Measurements from ENCODE around the gene XBP1. TPM values are rescaled to one million over a fixed set of nuclear protein-coding genes. Genes with fewer than 3 reads are reported as not detected.

Gene XBP1
- total and polyA plus RNA-seq, 2 of the 13 experiments (the other 11 are each of a cell fraction or from before 2014, with no cell fraction given) = 416 to 427 TPM

DNA sequence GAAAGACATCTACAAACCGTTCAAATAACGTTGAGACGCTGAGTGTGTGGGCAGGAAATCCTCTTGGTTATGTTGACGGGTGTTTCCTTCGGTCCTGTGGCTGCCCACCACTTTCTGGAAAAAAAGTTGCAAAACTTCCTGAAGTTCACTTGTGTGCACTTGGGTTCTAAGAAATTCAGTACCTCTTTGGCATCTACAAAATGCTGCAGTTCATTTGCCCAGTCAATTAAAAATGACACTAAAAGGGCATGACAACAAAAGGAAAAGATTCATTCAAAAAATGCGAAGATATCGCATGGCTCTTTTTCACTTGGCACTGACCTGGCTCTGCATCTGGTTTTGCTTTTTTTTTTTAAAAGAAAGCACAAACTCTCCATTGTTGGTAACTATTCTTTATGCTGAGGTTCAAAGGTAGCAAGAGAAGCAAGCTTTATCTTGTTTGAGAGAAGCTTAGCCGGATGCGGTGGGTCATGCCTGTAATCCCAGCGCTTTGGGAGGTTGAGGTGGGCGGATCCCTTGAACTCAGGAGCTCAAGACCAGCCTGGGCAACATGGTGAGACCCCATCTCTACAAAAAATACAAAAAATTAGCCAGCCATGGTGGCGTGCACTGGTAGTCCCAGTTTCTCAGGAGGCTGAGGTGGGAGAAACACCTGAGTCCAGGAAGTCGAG lies 10.6 kb upstream of the XBP1 start (continued):
- TF ChIP-seq KDM1A (CRISPR knock-in tag; IDR thresholded peaks at IDR 0.05) (peak; percentile 73; the same call in 1 of the 2 replicates), GMEB2 (CRISPR knock-in tag; IDR thresholded peaks at IDR 0.05; ENCODE audit: low read depth) (no peak), ZNF562 (CRISPR knock-in tag; IDR thresholded peaks at IDR 0.05; ENCODE audit: borderline replicate concordance) (no peak), ISL2 (CRISPR knock-in tag; IDR thresholded peaks at IDR 0.05) (peak; percentile 87), TRIM22 (IDR thresholded peaks at IDR 0.05) (no peak), KLF9 (CRISPR knock-in tag; IDR thresholded peaks at IDR 0.05; ENCODE audit: low read depth) (no peak), SIX1 (CRISPR knock-in tag; IDR thresholded peaks at IDR 0.05; ENCODE audit: borderline replicate concordance) (peak; percentile 40; the same call in 1 of the 2 replicates), ZNF549 (CRISPR knock-in tag; IDR thresholded peaks at IDR 0.05) (no peak), PCBP1 (IDR thresholded peaks at IDR 0.05; ENCODE audit: borderline replicate concordance, low read depth, low read length) (no peak), ZNF777 (CRISPR knock-in tag; IDR thresholded peaks at IDR 0.05) (no peak), ZNF20 (CRISPR knock-in tag; IDR thresholded peaks at IDR 0.05) (no peak), ZMAT3 (CRISPR knock-in tag; conservative IDR thresholded peaks at IDR 0.05) (0 out of 2 replicates have a peak, but pooled peaks have one; percentile 47), RFX3 (CRISPR knock-in tag; IDR thresholded peaks at IDR 0.05) (no peak), GTF3A (CRISPR knock-in tag; conservative IDR thresholded peaks at IDR 0.05) (no peak), RBAK (CRISPR knock-in tag; IDR thresholded peaks at IDR 0.05) (no peak), SP4 (CRISPR knock-in tag; IDR thresholded peaks at IDR 0.05) (no peak), NFIB (CRISPR knock-in tag; IDR thresholded peaks at IDR 0.05; ENCODE audit: borderline replicate concordance) (no peak), ZNF782 (CRISPR knock-in tag; IDR thresholded peaks at IDR 0.05; ENCODE audit: borderline replicate concordance) (no peak), AFF4 (CRISPR knock-in tag; IDR thresholded peaks at IDR 0.05) (no peak)
- TF ChIP-seq, protein P1, sequence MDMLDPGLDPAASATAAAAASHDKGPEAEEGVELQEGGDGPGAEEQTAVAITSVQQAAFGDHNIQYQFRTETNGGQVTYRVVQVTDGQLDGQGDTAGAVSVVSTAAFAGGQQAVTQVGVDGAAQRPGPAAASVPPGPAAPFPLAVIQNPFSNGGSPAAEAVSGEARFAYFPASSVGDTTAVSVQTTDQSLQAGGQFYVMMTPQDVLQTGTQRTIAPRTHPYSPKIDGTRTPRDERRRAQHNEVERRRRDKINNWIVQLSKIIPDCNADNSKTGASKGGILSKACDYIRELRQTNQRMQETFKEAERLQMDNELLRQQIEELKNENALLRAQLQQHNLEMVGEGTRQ (IDR thresholded peaks at IDR 0.05; ENCODE audit: low read depth, low read length) = no peak
- TF ChIP-seq, protein P1 (CRISPR knock-in tag; IDR thresholded peaks at IDR 0.05; ENCODE audit: borderline replicate concordance) = no peak

Measured in HepG2 (cell line).